GM12878 (cell line): ENCODE data around the gene SLC6A16. TPM values are rescaled to one million over a fixed set of nuclear protein-coding genes. Genes with fewer than 3 reads are reported as not detected.

Source experiments
- DPF2 ChIP-seq: fragments of 450-650 bp; IDR thresholded peaks from 2 replicates; pipeline ENCODE4 v1.6.1; 2017; ENCODE audit warnings: mild to moderate bottlenecking
- EED ChIP-seq: sonication (generic); IDR thresholded peaks from 2 replicates; pipeline ENCODE4 v1.6.1; 2016; ENCODE audit warnings: antibody characterized with exemption, low read depth
- FOXK2 ChIP-seq: fragments of 450-650 bp; IDR thresholded peaks from 2 replicates; pipeline ENCODE4 v1.6.1; 2017; ENCODE audit warnings: mild to moderate bottlenecking, moderate library complexity
- HDAC2 ChIP-seq: fragments of 200-600 bp; sonication (generic); IDR thresholded peaks from 2 replicates; pipeline ENCODE4 v1.6.1; 2017
- HDAC6 ChIP-seq: fragments of 200-600 bp; sonication (generic); IDR thresholded peaks from one replicate; pipeline ENCODE4 v1.8.0; 2017; ENCODE audit warnings: antibody characterized with exemption; ENCODE audit not compliant: unreplicated experiment
- IKZF1 ChIP-seq: fragments of 450-650 bp; conservative IDR thresholded peaks from 2 replicates; pipeline ENCODE4 v1.6.1; 2017; ENCODE audit warnings: antibody characterized with exemption, mild to moderate bottlenecking
- IKZF2 ChIP-seq, 2 experiments: fragments of 450-650 bp; IDR thresholded peaks; 2 replicates each; pipeline ENCODE4 v1.6.1; 2017; ENCODE audit warnings: mild to moderate bottlenecking in 2 of 2, moderate library complexity in 2 of 2
- KAT2A ChIP-seq: conservative IDR thresholded peaks from 2 replicates; pipeline ENCODE4 v1.6.1; 2011; ENCODE audit warnings: low read depth, low read length; ENCODE audit not compliant: control insufficient read depth
- MEF2B ChIP-seq: fragments of 450-650 bp; IDR thresholded peaks from 2 replicates; pipeline ENCODE4 v1.6.1; 2018; ENCODE audit warnings: mild to moderate bottlenecking, moderate library complexity; ENCODE audit not compliant: partially characterized antibody, poor library complexity, severe bottlenecking
- NFIC ChIP-seq: IDR thresholded peaks from 2 replicates; pipeline ENCODE4 v1.6.1; 2012; ENCODE audit warnings: low read depth, mild to moderate bottlenecking, inconsistent platforms, low read length, moderate library complexity
- PAX8 ChIP-seq: fragments of 450-650 bp; IDR thresholded peaks from 2 replicates; pipeline ENCODE4 v1.6.1; 2017; ENCODE audit warnings: mild to moderate bottlenecking, moderate library complexity
- RB1 ChIP-seq: fragments of 450-650 bp; formaldehyde crosslinking; IDR thresholded peaks from 2 replicates; pipeline ENCODE4 v1.6.1; 2017; ENCODE audit warnings: mild to moderate bottlenecking, borderline replicate concordance
- RFX5 ChIP-seq: IDR thresholded peaks from 2 replicates; pipeline ENCODE4 v1.6.1; 2011; ENCODE audit warnings: low read depth, low read length, improper control_type of control experiment
- RUNX3 ChIP-seq: IDR thresholded peaks from 2 replicates; pipeline ENCODE4 v1.6.1; 2012; ENCODE audit warnings: low read length, inconsistent platforms
- SMARCA5 ChIP-seq: fragments of 450-650 bp; IDR thresholded peaks from 2 replicates; pipeline ENCODE4 v1.6.1; 2017; ENCODE audit warnings: mild to moderate bottlenecking
- TBL1XR1 ChIP-seq: IDR thresholded peaks from 2 replicates; pipeline ENCODE4 v1.6.1; 2012; ENCODE audit warnings: low read depth, low read length, improper control_type of control experiment
- TCF12 ChIP-seq: IDR thresholded peaks from 2 replicates; pipeline ENCODE4 v1.6.1; 2011; ENCODE audit warnings: low read depth, mild to moderate bottlenecking, low read length
- ZNF217 ChIP-seq: fragments of 450-650 bp; IDR thresholded peaks from 2 replicates; pipeline ENCODE4 v1.6.1; 2017; ENCODE audit warnings: antibody characterized with exemption, mild to moderate bottlenecking
- ZNF274 ChIP-seq: IDR thresholded peaks from one replicate; pipeline ENCODE4 v1.8.0; 2011; ENCODE audit not compliant: insufficient read length, insufficient read depth
- ZNF384 ChIP-seq: IDR thresholded peaks from 2 replicates; pipeline ENCODE4 v1.6.1; 2012; ENCODE audit warnings: low read depth, mild to moderate bottlenecking, low read length, improper control_type of control experiment, borderline replicate concordance
- ZSCAN29 ChIP-seq: fragments of 450-650 bp; IDR thresholded peaks from 2 replicates; pipeline ENCODE4 v1.6.1; 2017; ENCODE audit warnings: mild to moderate bottlenecking, moderate library complexity
- ZZZ3 ChIP-seq: IDR thresholded peaks from 2 replicates; pipeline ENCODE4 v1.6.1; 2011; ENCODE audit warnings: low read depth; ENCODE audit not compliant: control insufficient read depth, insufficient read length
- polyA plus RNA-seq, 11 experiments: library from polyadenylated mRNA; depleted of rRNA in 4 of 11; unstranded in 6 of 11; stranded (reverse) in 5 of 11; fragments of >200 nt; fragmentation: Nextera tagmentation in 4 of 11; fragmentation: Illumina TruSeq in 1 of 11; extraction: Ambion mirVana in 4 of 11; extraction: Trizol in 1 of 11; gene quantifications; 1 replicate in 1 of 11; 2 replicates in 10 of 11; pipeline versions ENCODE4 v1.2.1 to v1.2.3, GENCODE V29; 2011 to 2016; ENCODE audit warnings: inconsistent platforms in 2 of 11, missing spikeins in 2 of 11, low read depth in 1 of 11
- total RNA-seq, 4 experiments: library from RNA; depleted of rRNA in 3 of 4; stranded (reverse); fragments of >200 nt in 3 of 4; fragmentation: Illumina TruSeq in 1 of 4; extraction: Trizol in 1 of 4; gene quantifications; 2 replicates each; pipeline versions ENCODE4 v1.2.1 to v1.2.3, GENCODE V29; 2013 to 2021
- TF ChIP-seq, protein P1 (sequence below): IDR thresholded peaks from 2 replicates; pipeline ENCODE4 v1.6.1; 2012; ENCODE audit warnings: improper control_type of control experiment, low read depth, low read length; ENCODE audit not compliant: insufficient replicate concordance
- TF ChIP-seq, protein P2 (sequence below): fragments of 450-650 bp; formaldehyde crosslinking; IDR thresholded peaks from 2 replicates; pipeline ENCODE4 v1.4.0; 2020; ENCODE audit warnings: mild to moderate bottlenecking, moderate library complexity

Gene SLC6A16
- total and polyA plus RNA-seq, 10 of the 15 experiments (the other 5 are each of a cell fraction or from before 2014, with no cell fraction given), result 0.23 to 3.2 (median 0.54) TPM

DNA sequence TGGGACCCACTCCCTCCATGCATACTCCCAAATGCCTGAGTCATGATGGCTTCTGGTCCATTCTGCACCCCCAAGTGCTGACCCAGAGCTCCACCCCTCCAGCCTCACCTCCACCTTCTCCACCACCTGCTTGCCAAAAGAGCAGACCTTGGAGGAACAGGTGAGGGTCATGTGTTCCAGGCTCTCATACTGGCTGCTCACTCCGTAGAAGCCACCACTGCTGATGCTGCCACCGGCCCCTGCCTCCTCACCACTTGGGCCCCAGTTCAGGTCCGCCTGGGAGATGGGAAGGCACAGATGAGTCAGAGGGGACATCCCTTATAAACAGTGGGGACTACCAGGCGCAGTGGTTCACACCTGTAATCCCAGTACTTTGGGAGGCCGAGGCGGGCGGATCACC is 18.1 kb upstream of the SLC6A16 start (continued):
- TF ChIP-seq, protein P1, sequence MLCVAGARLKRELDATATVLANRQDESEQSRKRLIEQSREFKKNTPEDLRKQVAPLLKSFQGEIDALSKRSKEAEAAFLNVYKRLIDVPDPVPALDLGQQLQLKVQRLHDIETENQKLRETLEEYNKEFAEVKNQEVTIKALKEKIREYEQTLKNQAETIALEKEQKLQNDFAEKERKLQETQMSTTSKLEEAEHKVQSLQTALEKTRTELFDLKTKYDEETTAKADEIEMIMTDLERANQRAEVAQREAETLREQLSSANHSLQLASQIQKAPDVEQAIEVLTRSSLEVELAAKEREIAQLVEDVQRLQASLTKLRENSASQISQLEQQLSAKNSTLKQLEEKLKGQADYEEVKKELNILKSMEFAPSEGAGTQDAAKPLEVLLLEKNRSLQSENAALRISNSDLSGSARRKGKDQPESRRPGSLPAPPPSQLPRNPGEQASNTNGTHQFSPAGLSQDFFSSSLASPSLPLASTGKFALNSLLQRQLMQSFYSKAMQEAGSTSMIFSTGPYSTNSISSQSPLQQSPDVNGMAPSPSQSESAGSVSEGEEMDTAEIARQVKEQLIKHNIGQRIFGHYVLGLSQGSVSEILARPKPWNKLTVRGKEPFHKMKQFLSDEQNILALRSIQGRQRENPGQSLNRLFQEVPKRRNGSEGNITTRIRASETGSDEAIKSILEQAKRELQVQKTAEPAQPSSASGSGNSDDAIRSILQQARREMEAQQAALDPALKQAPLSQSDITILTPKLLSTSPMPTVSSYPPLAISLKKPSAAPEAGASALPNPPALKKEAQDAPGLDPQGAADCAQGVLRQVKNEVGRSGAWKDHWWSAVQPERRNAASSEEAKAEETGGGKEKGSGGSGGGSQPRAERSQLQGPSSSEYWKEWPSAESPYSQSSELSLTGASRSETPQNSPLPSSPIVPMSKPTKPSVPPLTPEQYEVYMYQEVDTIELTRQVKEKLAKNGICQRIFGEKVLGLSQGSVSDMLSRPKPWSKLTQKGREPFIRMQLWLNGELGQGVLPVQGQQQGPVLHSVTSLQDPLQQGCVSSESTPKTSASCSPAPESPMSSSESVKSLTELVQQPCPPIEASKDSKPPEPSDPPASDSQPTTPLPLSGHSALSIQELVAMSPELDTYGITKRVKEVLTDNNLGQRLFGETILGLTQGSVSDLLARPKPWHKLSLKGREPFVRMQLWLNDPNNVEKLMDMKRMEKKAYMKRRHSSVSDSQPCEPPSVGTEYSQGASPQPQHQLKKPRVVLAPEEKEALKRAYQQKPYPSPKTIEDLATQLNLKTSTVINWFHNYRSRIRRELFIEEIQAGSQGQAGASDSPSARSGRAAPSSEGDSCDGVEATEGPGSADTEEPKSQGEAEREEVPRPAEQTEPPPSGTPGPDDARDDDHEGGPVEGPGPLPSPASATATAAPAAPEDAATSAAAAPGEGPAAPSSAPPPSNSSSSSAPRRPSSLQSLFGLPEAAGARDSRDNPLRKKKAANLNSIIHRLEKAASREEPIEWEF, result no peak
- TF ChIP-seq PAX8 (no peak), NFIC (no peak), SMARCA5 (no peak), ZSCAN29 (no peak), FOXK2 (no peak), EED (0 out of 2 replicates have a peak, but pooled peaks have one; percentile 31), TCF12 (0 out of 2 replicates have a peak, but pooled peaks have one; percentile 11), ZNF384 (no peak), RUNX3 (peak; percentile 34; the same call in 1 of the 2 replicates), IKZF2 (IDR thresholded peaks at IDR 0.05) (peak; percentile 29 to 67; a peak in 2 of 4 replicates), TBL1XR1 (no peak), ZNF274 (no peak), RB1 (no peak), MEF2B (peak; percentile 49), IKZF1 (peak; percentile 60), HDAC2 (no peak), KAT2A (no peak), DPF2 (peak; percentile 32; the same call in 1 of the 2 replicates), ZNF217 (0 out of 2 replicates have a peak, but pooled peaks have one; percentile 28), RFX5 (no peak), HDAC6 (no peak), ZZZ3 (no peak)
- TF ChIP-seq, protein P2, sequence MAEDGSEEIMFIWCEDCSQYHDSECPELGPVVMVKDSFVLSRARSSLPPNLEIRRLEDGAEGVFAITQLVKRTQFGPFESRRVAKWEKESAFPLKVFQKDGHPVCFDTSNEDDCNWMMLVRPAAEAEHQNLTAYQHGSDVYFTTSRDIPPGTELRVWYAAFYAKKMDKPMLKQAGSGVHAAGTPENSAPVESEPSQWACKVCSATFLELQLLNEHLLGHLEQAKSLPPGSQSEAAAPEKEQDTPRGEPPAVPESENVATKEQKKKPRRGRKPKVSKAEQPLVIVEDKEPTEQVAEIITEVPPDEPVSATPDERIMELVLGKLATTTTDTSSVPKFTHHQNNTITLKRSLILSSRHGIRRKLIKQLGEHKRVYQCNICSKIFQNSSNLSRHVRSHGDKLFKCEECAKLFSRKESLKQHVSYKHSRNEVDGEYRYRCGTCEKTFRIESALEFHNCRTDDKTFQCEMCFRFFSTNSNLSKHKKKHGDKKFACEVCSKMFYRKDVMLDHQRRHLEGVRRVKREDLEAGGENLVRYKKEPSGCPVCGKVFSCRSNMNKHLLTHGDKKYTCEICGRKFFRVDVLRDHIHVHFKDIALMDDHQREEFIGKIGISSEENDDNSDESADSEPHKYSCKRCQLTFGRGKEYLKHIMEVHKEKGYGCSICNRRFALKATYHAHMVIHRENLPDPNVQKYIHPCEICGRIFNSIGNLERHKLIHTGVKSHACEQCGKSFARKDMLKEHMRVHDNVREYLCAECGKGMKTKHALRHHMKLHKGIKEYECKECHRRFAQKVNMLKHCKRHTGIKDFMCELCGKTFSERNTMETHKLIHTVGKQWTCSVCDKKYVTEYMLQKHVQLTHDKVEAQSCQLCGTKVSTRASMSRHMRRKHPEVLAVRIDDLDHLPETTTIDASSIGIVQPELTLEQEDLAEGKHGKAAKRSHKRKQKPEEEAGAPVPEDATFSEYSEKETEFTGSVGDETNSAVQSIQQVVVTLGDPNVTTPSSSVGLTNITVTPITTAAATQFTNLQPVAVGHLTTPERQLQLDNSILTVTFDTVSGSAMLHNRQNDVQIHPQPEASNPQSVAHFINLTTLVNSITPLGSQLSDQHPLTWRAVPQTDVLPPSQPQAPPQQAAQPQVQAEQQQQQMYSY (CRISPR knock-in tag), result no peak
